Skin epidermis (tissue), 12 donors: ENCODE data around the gene CBLN4.

ENCODE experiments used
- H3K27ac ChIP-seq, 21 experiments: fragments of 200-600 bp; sonication (generic) in 11 of 21; one replicate each; pipeline ENCODE4 v1.5.0; 2020; ENCODE audit warnings: mild to moderate bottlenecking in 3 of 21, inconsistent platforms in 2 of 21, moderate library complexity in 2 of 21
- H3K4me3 ChIP-seq, 7 experiments: fragments of 200-600 bp; sonication (generic) in 2 of 7; one replicate each; pipeline ENCODE4 v1.5.0; 2020; ENCODE audit warnings: inconsistent platforms in 2 of 7, mild to moderate bottlenecking in 2 of 7, moderate library complexity in 1 of 7

The CBLN4 gene

DNA sequence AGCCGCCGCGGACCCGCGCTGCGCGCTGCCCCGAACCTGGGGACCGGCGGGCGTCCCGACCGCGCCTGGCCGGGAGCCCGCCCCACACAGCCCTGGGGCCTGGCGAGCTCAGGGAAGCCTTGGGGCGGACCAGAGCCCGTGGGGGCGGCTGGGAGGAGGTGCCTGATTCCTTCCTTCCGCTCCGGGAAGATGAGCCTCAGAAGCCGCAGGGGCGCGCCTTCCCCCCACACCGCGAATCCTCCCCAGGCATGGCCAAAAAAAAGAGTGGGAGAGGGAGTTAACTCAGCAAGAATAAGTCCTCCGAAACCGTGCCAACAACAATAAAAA lies at the start of gene CBLN4:
CBLN4 (minus strand) TSS at position 131 of the 327 bp plus-strand sequence. CDS start 1,348 bp downstream, outside the sequence.
- Histone ChIP-seq H3K27ac (no peak within 1 kb of the TSS), H3K4me3 (no peak within 1 kb of the TSS)

DNA sequence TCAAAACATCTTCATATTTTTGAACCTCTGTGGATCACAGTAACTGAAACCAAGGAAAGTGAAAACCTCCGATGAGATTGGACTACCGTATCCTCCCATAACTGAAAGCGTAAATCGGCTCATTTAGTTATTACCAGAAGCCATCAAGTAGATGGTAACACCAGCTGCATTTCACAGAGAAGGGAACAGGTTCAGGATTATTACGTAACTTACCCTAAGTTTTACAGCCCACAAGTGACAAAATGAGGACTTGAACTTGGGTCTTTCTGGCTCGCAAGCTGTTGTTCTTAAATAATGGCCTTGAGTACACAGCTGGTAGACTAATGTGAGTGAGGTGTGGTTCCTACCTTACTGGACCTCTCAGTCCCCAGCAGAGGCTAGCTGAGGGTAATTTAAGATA lies 37.9 kb upstream of the CBLN4 start:
- Histone ChIP-seq H3K27ac (no peak overlapping the region), H3K4me3 (no peak overlapping the region)

DNA sequence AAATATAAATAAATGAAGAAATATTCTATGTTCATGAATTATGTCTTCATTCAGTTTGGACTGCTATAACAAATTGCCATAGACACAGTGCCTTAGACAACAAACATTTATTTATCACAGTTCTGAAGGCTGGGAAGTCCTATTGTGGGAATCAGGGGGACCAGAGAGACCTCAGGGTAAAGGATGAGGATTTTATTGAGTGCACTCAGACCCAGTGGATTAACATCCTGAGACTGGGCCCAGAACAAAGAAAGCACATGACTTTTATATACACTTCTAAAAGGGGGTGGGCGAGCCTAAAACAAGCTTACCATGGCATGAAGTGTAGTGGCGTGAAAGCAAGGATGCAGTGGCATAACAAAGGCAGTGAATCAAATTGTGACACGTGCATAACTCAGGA lies 26.9 kb upstream of the CBLN4 start:
- Histone ChIP-seq H3K27ac (no peak overlapping the region), H3K4me3 (no peak overlapping the region)

DNA sequence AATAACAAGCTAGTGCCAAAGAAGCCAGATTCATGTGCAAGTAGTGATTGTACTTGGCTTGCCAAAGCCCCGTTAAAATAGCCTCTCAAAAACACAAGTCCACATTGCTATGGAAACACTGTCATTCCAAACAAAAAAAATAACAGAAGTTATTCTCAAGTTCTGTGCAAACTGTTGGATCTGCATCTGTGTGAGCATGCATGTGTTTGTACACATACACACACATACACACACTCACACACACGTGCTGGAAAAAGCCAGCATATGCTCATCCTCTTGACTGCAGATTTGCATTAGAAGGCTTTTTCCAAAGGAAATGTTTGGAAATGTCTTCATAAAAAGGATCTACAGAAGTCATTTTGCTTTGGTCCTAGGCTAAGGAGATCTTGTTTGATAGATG lies 13.4 kb upstream of the CBLN4 start:
- Histone ChIP-seq H3K4me3 (no peak overlapping the region), H3K27ac (no peak overlapping the region)

DNA sequence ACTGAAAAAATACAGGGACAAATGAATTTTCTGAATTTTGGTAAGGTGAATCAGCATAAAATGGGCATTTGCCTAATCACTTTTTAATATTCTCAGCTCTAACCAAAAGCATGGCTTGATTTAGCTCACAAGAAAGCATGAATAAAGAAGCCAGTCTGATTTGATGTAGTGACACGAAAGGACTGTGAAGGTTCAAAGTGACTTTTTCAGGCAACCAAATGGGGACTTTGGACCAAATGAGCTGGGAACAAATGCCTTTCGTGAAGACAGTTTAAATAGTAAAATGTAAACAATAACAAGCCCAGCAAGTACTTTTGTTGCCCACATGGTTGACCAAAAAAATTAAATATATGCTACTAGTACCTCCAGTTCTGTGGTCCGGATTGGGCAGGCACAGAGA lies 12.9 kb upstream of the CBLN4 start:
- Histone ChIP-seq H3K4me3 (no peak overlapping the region), H3K27ac (no peak overlapping the region)

DNA sequence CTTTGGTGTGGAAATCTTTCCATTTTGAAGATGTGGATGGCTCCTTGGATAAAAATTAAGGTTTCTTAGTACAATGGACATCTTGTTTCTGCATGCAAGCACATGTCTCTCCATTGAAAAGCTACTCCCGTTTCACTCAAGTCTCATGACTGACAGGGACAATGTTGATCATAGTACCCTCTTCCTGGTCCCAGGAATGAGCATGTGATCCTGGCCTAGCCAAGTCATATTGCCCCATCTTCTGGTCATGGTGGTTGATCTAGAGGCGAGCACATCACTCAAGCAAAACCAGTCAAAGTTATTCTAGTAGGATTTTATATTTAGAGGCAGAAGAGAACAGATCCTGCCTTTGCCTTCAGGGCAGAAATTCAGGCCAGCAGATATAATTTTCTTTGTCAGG lies 12.2 kb upstream of the CBLN4 start:
- H3K4me3 ChIP-seq = no peak overlapping the region
- no peak overlapping the region for H3K27ac ChIP-seq

DNA sequence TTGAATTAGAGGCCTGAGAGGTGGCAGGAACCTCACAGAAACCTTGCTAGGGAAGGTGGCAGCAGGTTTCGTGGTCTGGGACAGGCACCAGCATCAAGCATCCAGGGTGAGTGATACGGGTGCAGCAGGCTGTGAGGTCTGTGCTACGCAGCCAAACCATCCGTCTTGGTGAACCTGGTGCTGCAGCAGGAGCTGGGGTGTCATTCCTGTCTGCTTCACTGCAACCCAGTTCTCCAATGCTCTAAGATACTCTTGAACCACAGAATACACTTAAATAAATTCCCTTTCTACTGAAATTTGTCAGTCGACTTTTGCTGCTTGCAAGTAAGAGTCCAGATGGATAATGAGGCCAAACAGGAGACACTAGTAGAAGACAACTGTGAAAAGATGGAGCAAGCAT lies 9.7 kb upstream of the CBLN4 start:
- no peak overlapping the region for H3K4me3 ChIP-seq
- H3K27ac ChIP-seq = no peak overlapping the region

DNA sequence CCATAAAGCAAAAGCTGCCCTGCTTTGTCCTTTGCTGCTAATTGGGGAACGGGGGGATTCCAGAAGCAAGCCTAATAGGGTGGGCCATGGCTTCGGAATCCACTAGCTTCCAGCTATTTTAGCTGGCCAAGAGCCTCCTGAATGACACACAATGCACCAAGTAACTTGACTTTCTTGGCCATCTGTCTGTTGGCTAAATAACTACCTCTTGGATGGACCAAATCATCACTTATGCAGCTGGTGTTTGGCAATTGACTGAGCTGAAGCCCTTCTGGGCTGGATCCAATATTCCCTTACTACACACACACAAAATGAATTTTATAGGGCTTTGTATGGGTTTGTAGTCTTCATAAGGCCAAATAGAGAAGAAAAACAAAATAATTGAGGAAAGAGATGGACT lies 8.8 kb upstream of the CBLN4 start:
- H3K4me3 ChIP-seq = no peak overlapping the region
- H3K27ac ChIP-seq = no peak overlapping the region

DNA sequence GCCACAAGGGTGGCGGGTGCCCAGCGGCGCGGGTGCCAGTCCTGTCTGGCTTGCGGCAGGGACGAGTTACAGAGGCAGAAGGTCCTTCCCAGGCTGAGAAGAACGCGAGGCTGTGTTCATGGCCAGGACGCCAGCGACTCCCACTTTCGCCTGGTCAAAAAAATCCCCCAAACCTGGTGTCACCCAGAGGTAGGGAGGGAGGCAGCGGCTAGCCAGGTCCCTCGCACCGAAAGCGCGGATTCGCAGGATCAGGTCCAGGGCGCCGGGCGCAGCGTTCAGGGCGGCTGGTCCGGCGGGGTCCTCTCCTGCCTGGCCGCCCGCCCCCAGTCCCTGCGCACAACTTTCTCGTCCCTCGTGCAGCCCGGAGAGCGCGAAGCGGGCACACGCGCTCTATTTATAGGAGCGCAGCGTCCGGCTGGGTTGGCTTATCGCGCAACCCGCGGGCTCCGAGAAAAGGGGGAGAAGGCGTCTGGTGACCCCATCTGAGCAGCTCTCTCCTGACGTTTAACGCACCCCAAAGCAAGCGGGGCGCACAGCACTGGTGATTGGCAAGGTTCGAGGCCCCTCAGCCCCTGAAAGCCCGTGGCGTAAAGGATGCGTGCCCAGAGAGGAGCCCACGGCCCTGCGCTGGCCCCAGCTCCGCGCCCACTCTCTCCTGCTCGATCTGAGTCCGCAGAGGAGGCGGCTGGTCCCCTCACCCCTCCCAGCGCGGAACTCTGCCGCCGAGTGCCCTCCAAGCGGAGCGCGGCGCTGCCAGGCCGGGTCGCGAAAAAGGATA lies 519 bp downstream of the CBLN4 start:
- Histone ChIP-seq H3K27ac (no peak overlapping the region), H3K4me3 (no peak overlapping the region)

DNA sequence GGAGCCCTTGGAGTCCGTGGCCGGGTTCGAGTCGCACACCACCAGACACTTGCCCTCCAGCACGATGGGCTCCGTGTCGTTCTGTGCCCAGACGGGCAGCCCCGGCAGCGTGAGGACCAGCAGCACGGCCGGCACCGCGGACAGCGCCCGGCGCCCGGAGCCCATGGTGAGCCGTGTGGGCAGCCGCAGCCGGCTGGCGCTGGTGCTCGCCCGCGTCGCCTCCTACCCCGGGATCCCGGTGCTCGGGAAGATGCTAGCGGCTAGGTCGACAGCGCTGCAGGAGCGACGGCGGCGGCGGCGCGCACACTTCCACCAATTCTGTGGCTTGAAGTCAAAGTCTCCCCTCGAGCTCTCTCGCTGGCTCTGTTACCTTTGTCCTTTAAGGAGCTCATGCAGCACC lies 1.3 kb downstream of the CBLN4 start:
- Histone ChIP-seq H3K27ac (no peak overlapping the region), H3K4me3 (no peak overlapping the region)

DNA sequence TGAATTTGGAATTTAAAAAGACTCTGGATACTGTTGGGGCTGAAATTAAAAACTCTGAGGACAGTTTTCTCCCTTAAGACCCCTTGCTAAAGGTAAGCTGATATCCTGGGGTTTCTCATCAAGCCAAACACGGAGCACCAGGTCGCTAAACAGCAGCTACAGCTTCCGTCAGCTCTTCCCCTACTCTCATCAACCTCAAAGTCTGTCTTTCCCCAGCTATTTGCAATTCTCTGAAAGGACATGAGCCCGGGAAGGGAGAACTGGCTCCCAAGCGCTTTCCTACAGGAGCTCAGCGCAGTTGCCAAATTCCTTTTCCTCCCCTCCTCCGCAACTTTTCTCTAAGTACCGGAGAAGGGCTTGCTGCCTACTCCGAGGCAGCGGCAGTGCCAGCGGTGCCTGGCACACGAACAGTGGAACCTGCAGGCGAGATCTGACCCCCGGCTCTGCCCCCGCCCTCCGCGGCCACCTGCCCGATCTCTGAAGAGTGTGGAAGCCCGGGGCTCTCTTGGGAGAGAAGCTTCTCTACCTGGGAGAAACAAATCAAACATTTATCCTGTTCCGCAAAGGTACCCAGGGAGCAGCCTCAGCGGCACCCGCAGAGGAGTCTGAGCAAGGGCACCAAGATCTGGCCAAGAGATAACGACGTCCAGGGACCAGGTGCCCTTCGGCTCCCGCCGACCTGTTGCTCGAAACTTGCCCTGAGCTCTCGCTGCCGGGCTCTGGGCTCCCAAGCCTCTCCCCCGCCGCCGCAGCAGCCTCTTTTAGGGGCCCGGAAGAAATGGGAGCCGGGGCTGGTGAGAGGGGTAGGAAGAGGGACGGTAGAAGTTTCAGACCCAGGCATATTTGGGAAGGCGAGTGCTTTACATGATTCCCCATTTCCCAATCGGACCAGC lies 2.2 kb downstream of the CBLN4 start:
- no peak overlapping the region for H3K27ac ChIP-seq
- H3K4me3 ChIP-seq = no peak overlapping the region

DNA sequence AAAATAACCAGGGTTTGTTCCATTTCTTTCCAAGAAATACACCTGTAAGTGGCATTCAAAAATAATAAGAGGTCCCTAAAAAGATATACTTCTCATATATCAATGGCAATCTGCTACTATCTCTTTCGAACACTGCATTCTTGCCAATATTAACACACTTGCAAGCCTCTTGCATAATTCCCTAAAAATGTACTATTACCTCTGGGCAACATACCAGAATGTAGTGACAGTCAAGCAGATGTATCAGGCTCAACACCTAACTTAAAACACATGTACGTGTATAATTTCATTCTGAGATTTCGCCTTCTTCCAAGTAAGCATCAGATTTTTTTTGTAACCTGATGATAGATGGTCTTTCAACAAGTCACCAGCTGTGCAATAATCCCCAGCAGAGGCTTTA lies 3.4 kb downstream of the CBLN4 start:
- Histone ChIP-seq H3K4me3 (no peak overlapping the region), H3K27ac (no peak overlapping the region)

DNA sequence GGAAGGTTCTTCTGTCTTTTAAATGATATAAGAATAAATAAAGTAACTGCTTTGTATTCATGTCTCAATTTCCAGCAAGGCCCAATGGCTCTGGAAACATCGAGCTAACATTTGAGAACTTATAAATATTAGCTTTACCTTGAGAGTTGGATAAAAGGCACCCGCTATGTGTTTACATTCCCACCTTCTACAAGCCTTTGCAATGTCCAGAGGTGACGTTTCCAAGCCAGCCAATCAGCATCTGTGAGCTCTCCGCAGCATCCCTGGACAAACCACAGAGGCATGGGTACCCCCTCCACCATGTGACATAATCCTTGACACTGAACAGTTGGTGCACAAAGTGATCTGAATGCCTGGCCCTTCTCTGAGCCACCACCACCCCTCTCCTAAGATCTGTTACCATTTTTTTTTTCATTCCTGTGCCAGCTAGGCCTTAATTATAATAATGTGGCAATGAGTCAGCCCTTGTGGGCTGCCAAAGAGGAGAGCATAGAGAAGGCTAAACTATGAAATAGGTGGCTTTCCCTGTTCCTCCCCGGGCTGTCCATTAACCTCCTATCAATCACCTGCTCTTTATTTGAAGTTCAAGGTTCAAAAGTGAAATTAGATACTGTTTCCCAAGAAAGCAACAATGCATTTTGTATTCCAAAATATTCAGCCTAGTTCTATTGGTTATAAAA lies 4.1 kb downstream of the CBLN4 start:
- no peak overlapping the region for H3K4me3 ChIP-seq
- no peak overlapping the region for H3K27ac ChIP-seq

DNA sequence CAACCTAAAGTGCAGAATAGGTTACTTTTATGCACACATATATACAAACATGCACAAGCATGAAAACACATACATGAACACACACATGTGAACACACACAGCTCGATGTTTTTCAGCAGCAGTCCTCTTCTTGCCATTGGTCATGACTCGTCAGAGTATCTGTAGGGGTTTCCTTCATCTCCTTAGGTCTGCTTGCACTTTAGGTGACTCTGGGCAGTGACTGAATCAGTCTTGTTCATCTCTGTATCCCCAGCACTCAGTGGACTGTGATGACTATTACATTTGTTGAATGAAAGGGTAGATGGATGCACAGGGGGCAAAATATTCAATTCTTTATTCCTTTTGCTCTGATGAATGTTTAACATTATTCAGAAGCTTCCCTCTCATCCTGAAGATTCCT lies 26.8 kb downstream of the CBLN4 start:
- Histone ChIP-seq H3K27ac (no peak overlapping the region), H3K4me3 (no peak overlapping the region)

DNA sequence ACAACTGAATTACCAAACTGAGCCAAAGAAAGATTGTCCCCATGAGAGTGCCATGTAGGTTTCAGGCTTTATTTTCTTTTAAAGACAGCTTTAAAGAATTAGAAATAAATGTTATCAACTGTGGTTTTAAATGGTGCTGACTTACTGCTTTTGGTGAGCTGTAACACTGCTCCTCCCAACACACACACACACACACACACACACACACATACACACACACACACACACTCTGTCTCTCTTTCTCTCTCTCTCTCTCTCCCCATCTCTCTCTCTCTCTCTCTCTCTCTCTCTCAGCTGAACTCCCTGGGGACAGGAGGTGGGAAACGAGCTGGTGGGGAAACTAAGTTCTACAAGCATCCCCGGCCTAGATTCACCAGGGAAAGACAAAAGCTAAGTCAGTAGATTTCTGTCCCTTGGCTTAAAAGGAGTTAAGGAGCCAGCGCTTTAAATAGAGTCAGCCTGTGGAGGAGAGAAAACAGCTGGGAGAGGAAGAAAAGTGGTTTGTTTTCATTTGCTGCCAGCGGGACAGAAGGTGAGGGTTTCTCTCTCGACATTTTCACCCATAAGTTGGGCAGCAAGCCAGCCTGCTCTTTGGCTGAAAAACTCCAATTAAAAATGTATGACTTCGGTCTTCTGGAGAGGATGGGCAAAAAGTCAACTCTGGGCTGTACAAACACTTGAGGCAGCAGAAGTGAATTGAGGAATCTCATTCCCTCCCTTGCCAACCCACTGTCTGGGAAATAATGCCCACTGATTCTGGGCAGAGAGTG lies 27.4 kb downstream of the CBLN4 start:
- no peak overlapping the region for H3K4me3 ChIP-seq
- no peak overlapping the region for H3K27ac ChIP-seq

DNA sequence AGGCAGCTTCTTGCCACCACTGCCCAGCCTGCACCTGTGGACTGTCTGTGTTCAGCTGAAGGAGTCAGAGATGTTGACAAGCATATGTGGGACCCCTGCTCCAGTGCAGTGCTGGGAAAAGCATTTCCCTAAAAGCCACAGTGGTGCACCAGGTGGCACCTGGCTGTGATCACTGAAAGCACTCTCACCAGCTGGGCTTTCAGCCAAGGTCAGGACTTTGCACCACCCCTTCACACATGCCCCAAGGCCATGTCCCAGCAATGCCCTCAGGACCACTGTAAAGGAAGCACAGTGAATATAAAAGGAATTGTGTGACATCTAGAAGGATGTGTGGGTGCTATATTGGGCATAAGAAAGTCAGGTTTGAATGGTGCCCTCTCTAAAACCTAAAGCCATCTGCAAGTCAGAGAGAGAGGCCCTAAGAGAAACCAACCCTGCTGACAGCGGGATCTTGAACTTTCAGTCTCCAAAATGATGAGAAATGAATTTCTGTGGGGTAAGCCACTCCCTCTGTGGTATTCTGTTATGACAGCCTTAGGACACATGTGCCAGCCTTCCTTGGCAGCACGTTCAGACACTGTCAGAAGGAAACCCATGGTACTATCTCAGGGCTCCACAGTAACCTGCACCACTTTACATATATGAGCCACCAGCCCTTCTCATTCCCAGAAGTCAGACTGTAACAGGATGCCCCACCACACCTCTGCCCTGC lies 30.7 kb downstream of the CBLN4 start:
- no peak overlapping the region for H3K4me3 ChIP-seq

DNA sequence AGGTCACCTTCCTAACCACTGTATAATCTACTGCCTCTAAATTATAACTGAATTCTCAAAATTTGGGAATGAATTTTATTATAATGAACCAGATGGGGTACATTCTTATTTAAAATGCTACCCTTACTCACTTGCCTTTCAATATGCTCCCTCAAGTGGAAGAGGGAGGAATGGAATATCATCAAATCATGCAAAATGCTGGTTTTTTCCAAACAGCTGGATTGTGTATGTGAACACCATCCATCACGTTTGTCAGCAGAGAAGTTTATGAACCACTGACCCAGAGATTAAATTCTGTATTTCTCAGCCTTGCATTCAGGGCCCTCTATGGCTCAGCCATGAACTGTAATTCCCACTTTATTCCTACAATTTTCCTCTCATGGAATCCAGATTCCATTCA lies 40.5 kb downstream of the CBLN4 start:
- H3K27ac ChIP-seq = no peak overlapping the region
- H3K4me3 ChIP-seq = no peak overlapping the region

More for the DNA sequence above, 30.7 kb downstream of the CBLN4 start:
- H3K27ac ChIP-seq = no peak overlapping the region

DNA sequence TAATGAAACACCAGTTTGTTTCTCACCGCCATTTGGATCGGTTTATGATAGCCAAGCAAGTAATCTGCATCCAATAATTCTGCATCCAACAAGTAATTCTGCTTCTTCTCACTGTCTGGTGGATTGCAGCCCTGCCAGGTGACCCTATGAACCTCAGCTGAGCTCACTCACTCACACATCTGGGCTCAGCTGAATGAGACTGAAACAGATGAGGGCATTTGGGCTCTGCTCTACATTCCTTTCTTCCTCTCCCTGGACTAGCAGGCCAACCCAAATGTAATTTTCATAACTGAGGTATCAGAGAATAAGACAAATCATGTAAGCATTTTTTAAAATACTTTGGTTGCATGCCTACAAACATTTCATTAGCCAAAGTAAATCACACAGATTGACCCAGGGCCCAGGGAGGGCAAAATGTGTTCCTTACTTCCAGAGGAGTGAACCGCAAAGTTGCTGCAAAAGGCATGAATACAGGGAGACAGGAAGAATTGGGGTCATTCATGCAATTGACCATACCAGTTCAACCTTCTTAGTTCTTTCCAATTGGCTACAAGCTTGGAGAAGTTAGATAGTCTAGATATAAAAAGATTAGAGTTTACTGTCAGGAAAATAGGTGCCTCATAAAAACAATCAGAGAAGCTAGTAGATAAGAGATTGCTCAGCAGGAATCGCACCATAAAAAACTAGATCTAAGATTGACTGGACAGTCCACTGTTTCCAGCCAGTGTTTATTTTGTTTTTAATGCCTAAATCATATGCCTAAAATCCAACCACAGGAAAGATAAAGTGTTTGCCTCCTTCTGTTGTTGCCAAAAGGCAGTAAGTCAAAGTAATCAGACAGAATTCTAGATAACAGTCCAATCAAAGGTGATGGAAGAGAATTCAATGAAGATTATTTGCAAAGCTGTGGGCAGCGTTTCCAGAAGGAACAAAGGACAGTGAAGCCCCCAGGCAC lies 43.7 kb downstream of the CBLN4 start:
- H3K4me3 ChIP-seq = no peak overlapping the region
- no peak overlapping the region for H3K27ac ChIP-seq
